Measurements from ENCODE around the gene RPS27L.
"Not testable (repeated sequence)": the region's sequence is repeated elsewhere in the genome, so short reads cannot be mapped to it uniquely, and the experiment has no call there.

Gene RPS27L

GRCh38 chr15:63109920-63110319 lies 47.4 kb downstream of the RPS27L start:
- H3K4me1 ChIP-seq (ENCODE audit: low read length), result no peaks in the 10 kb centered on the region
- H3K9me3 ChIP-seq (replicated peaks; ENCODE audit: insufficient read depth, low read length), result no peaks in the 10 kb centered on the region
- TF ChIP-seq EZH2 (optimal IDR thresholded peaks at IDR 0.05; ENCODE audit: low read depth, low read length) (no peak), CTCF (IDR thresholded peaks at IDR 0.05; ENCODE audit: low read length) (no peak), EZH2phosphoT487 (IDR thresholded peaks at IDR 0.05; ENCODE audit: low read length) (no peak)

GRCh38 chr15:63109498-63109897 lies 47.8 kb downstream of the RPS27L start:
- H3K4me3 ChIP-seq (ENCODE audit: low read length), result no peak overlapping the region
- DNase-seq, result no peak
- H4K20me1 ChIP-seq (ENCODE audit: insufficient read depth, low read length), result no peaks in the 10 kb centered on the region
- no peak overlapping the region for H3K27ac ChIP-seq (ENCODE audit: low read length)
- no peak overlapping the region for H3K4me2 ChIP-seq (ENCODE audit: low read depth, low read length)
- no peaks in the 10 kb centered on the region for H3K36me3 ChIP-seq (replicated peaks; ENCODE audit: insufficient read depth, low read length)
- no peaks in the 10 kb centered on the region for H3K27me3 ChIP-seq (replicated peaks; ENCODE audit: insufficient read depth, low read length)
- H3K4me1 ChIP-seq (ENCODE audit: low read length), result no peaks in the 10 kb centered on the region
- TF ChIP-seq CTCF (IDR thresholded peaks at IDR 0.05; ENCODE audit: low read length), result no peak
- TF ChIP-seq EZH2 (optimal IDR thresholded peaks at IDR 0.05; ENCODE audit: low read depth, low read length), result no peak
- no peak for TF ChIP-seq EZH2phosphoT487 (IDR thresholded peaks at IDR 0.05; ENCODE audit: low read length)
- no peaks in the 10 kb centered on the region for H3K79me2 ChIP-seq (ENCODE audit: low read length)
- H3F3A ChIP-seq (ENCODE audit: insufficient read depth, low read length), result no peaks in the 10 kb centered on the region
- no peaks in the 10 kb centered on the region for H3K9me3 ChIP-seq (replicated peaks; ENCODE audit: insufficient read depth, low read length)
- no peaks in the 10 kb centered on the region for H3K9me2 ChIP-seq (replicated peaks; ENCODE audit: insufficient read depth, low read length)
- H3K9ac ChIP-seq (ENCODE audit: low read length), result no peak overlapping the region
- H2AFZ ChIP-seq (ENCODE audit: low read length), result no peak overlapping the region

More at GRCh38 chr15:63109920-63110319, 47.4 kb downstream of the RPS27L start:
- Histone ChIP-seq H4K20me1 (ENCODE audit: insufficient read depth, low read length) (no peaks in the 10 kb centered on the region), H3K36me3 (replicated peaks; ENCODE audit: insufficient read depth, low read length) (no peaks in the 10 kb centered on the region), H3K9ac (ENCODE audit: low read length) (no peak overlapping the region), H3K27me3 (replicated peaks; ENCODE audit: insufficient read depth, low read length) (no peaks in the 10 kb centered on the region), H2AFZ (ENCODE audit: low read length) (no peak overlapping the region), H3K27ac (ENCODE audit: low read length) (no peak overlapping the region), H3K4me2 (ENCODE audit: low read depth, low read length) (no peak overlapping the region), H3K4me3 (ENCODE audit: low read length) (no peak overlapping the region), H3F3A (ENCODE audit: insufficient read depth, low read length) (no peaks in the 10 kb centered on the region), H3K9me2 (replicated peaks; ENCODE audit: insufficient read depth, low read length) (no peaks in the 10 kb centered on the region), H3K79me2 (ENCODE audit: low read length) (no peaks in the 10 kb centered on the region)
- DNase-seq, result no peak

GRCh38 chr15:63107895-63108546 lies 49.3 kb downstream of the RPS27L start:
- H3K9me2 ChIP-seq (replicated peaks; ENCODE audit: insufficient read depth, low read length), result no peaks in the 10 kb centered on the region
- H3K4me2 ChIP-seq (ENCODE audit: low read depth, low read length), result no peak overlapping the region
- no peaks in the 10 kb centered on the region; the same call in 1 of the 2 replicates for H3K27me3 ChIP-seq (replicated peaks; ENCODE audit: insufficient read depth, low read length)
- H3F3A ChIP-seq (ENCODE audit: insufficient read depth, low read length), result no peaks in the 10 kb centered on the region
- H4K20me1 ChIP-seq (ENCODE audit: insufficient read depth, low read length), result no peaks in the 10 kb centered on the region
- H3K27ac ChIP-seq (ENCODE audit: low read length), result no peak overlapping the region
- no peaks in the 10 kb centered on the region for H3K4me1 ChIP-seq (ENCODE audit: low read length)
- no peak overlapping the region for H2AFZ ChIP-seq (ENCODE audit: low read length)
- no peak overlapping the region for H3K9ac ChIP-seq (ENCODE audit: low read length)
- H3K4me3 ChIP-seq (ENCODE audit: low read length), result no peak overlapping the region
- no peaks in the 10 kb centered on the region for H3K36me3 ChIP-seq (replicated peaks; ENCODE audit: insufficient read depth, low read length)
- H3K9me3 ChIP-seq (replicated peaks; ENCODE audit: insufficient read depth, low read length), result no peaks in the 10 kb centered on the region
- DNase-seq, result no peak
- no peaks in the 10 kb centered on the region for H3K79me2 ChIP-seq (ENCODE audit: low read length)
- TF ChIP-seq CTCF (IDR thresholded peaks at IDR 0.05; ENCODE audit: low read length), result no peak
- no peak for TF ChIP-seq EZH2 (optimal IDR thresholded peaks at IDR 0.05; ENCODE audit: low read depth, low read length)
- no peak for TF ChIP-seq EZH2phosphoT487 (IDR thresholded peaks at IDR 0.05; ENCODE audit: low read length)

- not testable (repeated sequence) for H3F3A ChIP-seq (ENCODE audit: insufficient read depth, low read length); H3K4me3 ChIP-seq (ENCODE audit: low read length); H3K27ac ChIP-seq (ENCODE audit: low read length); H2AFZ ChIP-seq (ENCODE audit: low read length); H3K79me2 ChIP-seq (ENCODE audit: low read length); H3K9me2 ChIP-seq (replicated peaks; ENCODE audit: insufficient read depth, low read length); H4K20me1 ChIP-seq (ENCODE audit: insufficient read depth, low read length); DNase-seq; H3K4me2 ChIP-seq (ENCODE audit: low read depth, low read length); H3K36me3 ChIP-seq (replicated peaks; ENCODE audit: insufficient read depth, low read length); H3K9me3 ChIP-seq (replicated peaks; ENCODE audit: insufficient read depth, low read length); H3K9ac ChIP-seq (ENCODE audit: low read length); H3K27me3 ChIP-seq (replicated peaks; ENCODE audit: insufficient read depth, low read length); H3K4me1 ChIP-seq (ENCODE audit: low read length)
Observed at GRCh38 chr15:63105354-63105753, 51.9 kb downstream of the RPS27L start.

Data from MM.1S (cell line).